Body of pancreas (tissue), 4 donors: Measurements from ENCODE around the gene WHRN.

Source experiments
- CTCF ChIP-seq, 7 experiments: fragments of 450-650 bp in 4 of 7; fragments of 200-600 bp in 3 of 7; sonication (generic) in 3 of 7; IDR thresholded peaks; one replicate each; pipeline ENCODE4 v1.5.1; 2016 to 2019; ENCODE audit warnings: antibody characterized with exemption in 7 of 7
- POLR2A ChIP-seq, 3 donors: fragments of 450-650 bp; IDR thresholded peaks; one replicate each; pipeline ENCODE4 v1.6.1; 2016; ENCODE audit warnings: antibody characterized with exemption in 3 of 3, mild to moderate bottlenecking in 2 of 3

GRCh38 chr9:114452219-114453165 is 52.8 kb downstream of the WHRN start:
- TF ChIP-seq CTCF (IDR thresholded peaks at IDR 0.05) (no peak), POLR2A (IDR thresholded peaks at IDR 0.05) (no peak)
